HL-60 (cell line): ENCODE results near the gene ZNF219.

Experiments
- DNase-seq, 2 experiments: peaks; one replicate each; pipeline ENCODE4 v3.0.0-alpha.2; 2010 to 2020; ENCODE audit warnings: low read depth in 1 of 2, low spot score in 1 of 2
- H3K27ac ChIP-seq: fragments of 250-450 bp; sonication (Bioruptor Pico); replicated peaks from 2 replicates; pipeline ENCODE4 v1.5.1; 2020; ENCODE audit warnings: mild to moderate bottlenecking, moderate library complexity
- H3K27me3 ChIP-seq: fragments of 250-450 bp; sonication (Bioruptor Pico); 2 replicates; pipeline ENCODE4 v1.5.1; 2021; ENCODE audit warnings: mild to moderate bottlenecking, moderate library complexity; ENCODE audit not compliant: insufficient read depth, poor library complexity, severe bottlenecking
- H3K4me3 ChIP-seq: replicated peaks from 2 replicates; pipeline ENCODE4 v1.5.1; 2011; ENCODE audit warnings: mild to moderate bottlenecking, control low read depth, low read length; ENCODE audit not compliant: insufficient read depth
- CTCF ChIP-seq: IDR thresholded peaks from one replicate; pipeline ENCODE4 v1.5.1; 2011; ENCODE audit warnings: low read length, control low read depth, inconsistent platforms; ENCODE audit not compliant: insufficient read depth
- GABPA ChIP-seq: IDR thresholded peaks from 2 replicates; pipeline ENCODE4 v1.6.1; 2012; ENCODE audit warnings: low read depth
- POLR2AphosphoS5 ChIP-seq: IDR thresholded peaks from 2 replicates; pipeline ENCODE4 v1.6.1; 2012; ENCODE audit warnings: low read depth
- REST ChIP-seq: IDR thresholded peaks from 2 replicates; pipeline ENCODE4 v1.6.1; 2012; ENCODE audit warnings: low read depth; ENCODE audit not compliant: insufficient replicate concordance
- SPI1 ChIP-seq: IDR thresholded peaks from 2 replicates; pipeline ENCODE4 v1.6.1; 2012; ENCODE audit warnings: low read depth, mild to moderate bottlenecking, borderline replicate concordance

ZNF219 gene

GRCh38 chr14:21089271-21089670 is 9.2 kb downstream of the ZNF219 start:
- Histone ChIP-seq H3K27ac (no peak overlapping the region), H3K27me3 (no peaks in the 10 kb centered on the region), H3K4me3 (no peak overlapping the region)
- TF ChIP-seq GABPA (no peak), CTCF (no peak), POLR2AphosphoS5 (no peak), SPI1 (no peak), REST (no peak)
- DNase-seq, result no peak

GRCh38 chr14:21088687-21089086 is 9.8 kb downstream of the ZNF219 start:
- DNase-seq, result no peak
- Histone ChIP-seq H3K27me3 (no peaks in the 10 kb centered on the region), H3K27ac (no peak overlapping the region), H3K4me3 (no peak overlapping the region)
- TF ChIP-seq REST (no peak), GABPA (no peak), CTCF (no peak), POLR2AphosphoS5 (no peak), SPI1 (no peak)

GRCh38 chr14:21087294-21088091 is 11.0 kb downstream of the ZNF219 start:
- no peak for TF ChIP-seq POLR2AphosphoS5
- peak; percentile 75 for TF ChIP-seq SPI1
- H3K27ac ChIP-seq, result peak overlapping the region; percentile 73
- DNase-seq, result peak; percentile 90 to 91

GRCh38 chr14:21086908-21087293 is 11.6 kb downstream of the ZNF219 start:
- DNase-seq, result no peak
- peak overlapping the region; percentile 73 for H3K27ac ChIP-seq
- H3K27me3 ChIP-seq, result no peaks in the 10 kb centered on the region
- TF ChIP-seq POLR2AphosphoS5 (no peak), CTCF (no peak), REST (no peak), GABPA (no peak), SPI1 (no peak)
- H3K4me3 ChIP-seq, result no peak overlapping the region

More at GRCh38 chr14:21087294-21088091, 11.0 kb downstream of the ZNF219 start:
- Histone ChIP-seq H3K4me3 (no peak overlapping the region), H3K27me3 (no peaks in the 10 kb centered on the region)
